CD4-positive, alpha-beta T cell (primary cell): Measurements from ENCODE around the gene AFDN. TPM values are rescaled to one million over a fixed set of nuclear protein-coding genes. Genes with fewer than 3 reads are reported as not detected.

Experiments
- ATAC-seq: fragments of 200-7000 bp; cut with Tn5 transposase; one replicate; pipeline ENCODE4 v1.10.0; 2022; ENCODE audit warnings: mild to moderate bottlenecking; ENCODE audit not compliant: poor library complexity
- CTCF ChIA-PET: fragments of 350-600 bp; sonication (Branson Sonifier 250); formaldehyde crosslinking; loops from one replicate; lab custom pipeline; 2021; ENCODE audit warnings: antibody characterized with exemption, inconsistent platforms; lab: Charles Lee
- POLR2A ChIA-PET: fragments of 350-600 bp; sonication (Branson Sonifier 250); formaldehyde crosslinking; loops from one replicate; lab custom pipeline; 2021; ENCODE audit warnings: antibody characterized with exemption, inconsistent platforms; lab: Charles Lee
- DNase-seq, 14 experiments: peaks; one replicate each; pipeline ENCODE4 v3.0.0-alpha.2; 2013 to 2020; ENCODE audit warnings: mixed read lengths in 2 of 14
- H3K27ac ChIP-seq, 2 donors: one replicate each; pipeline versions ENCODE4 v1.5.1 to v1.7.0; 2013; ENCODE audit warnings: low read length in 2 of 2, low read depth in 1 of 2, mild to moderate bottlenecking in 1 of 2
- H3K27me3 ChIP-seq, 2 experiments: 1 replicate in 1 of 2; 2 replicates in 1 of 2; pipeline versions ENCODE4 v1.6.1 to v1.7.0; 2013; ENCODE audit warnings: low read length in 2 of 2, control low read depth in 1 of 2, mild to moderate bottlenecking in 1 of 2, moderate library complexity in 1 of 2; ENCODE audit not compliant: insufficient read depth in 2 of 2, control insufficient read depth in 1 of 2
- H3K36me3 ChIP-seq: one replicate; pipeline ENCODE4 v1.6.1; 2013; ENCODE audit warnings: low read length, control low read depth; ENCODE audit not compliant: insufficient read depth
- H3K4me1 ChIP-seq: one replicate; pipeline ENCODE4 v1.6.1; 2013; ENCODE audit warnings: low read length, control low read depth; ENCODE audit not compliant: insufficient read depth
- H3K4me3 ChIP-seq: one replicate; pipeline ENCODE4 v1.5.1; 2013; ENCODE audit warnings: mild to moderate bottlenecking, low read length, moderate library complexity
- H3K9me3 ChIP-seq, 2 experiments: 1 replicate in 1 of 2; 2 replicates in 1 of 2; pipeline versions ENCODE4 v1.6.1 to v1.7.0; 2013; ENCODE audit warnings: low read length in 2 of 2, mild to moderate bottlenecking in 2 of 2, control low read depth in 1 of 2, moderate library complexity in 1 of 2; ENCODE audit not compliant: control insufficient read depth in 1 of 2, insufficient read depth in 1 of 2
- H3K27ac Mint-ChIP-seq: one replicate; pipeline ENCODE4 v1.8.0; 2020; ENCODE audit warnings: mixed read lengths
- H3K27me3 Mint-ChIP-seq: one replicate; pipeline ENCODE4 v1.8.0; 2021; ENCODE audit warnings: mixed read lengths
- H3K36me3 Mint-ChIP-seq: one replicate; pipeline ENCODE4 v1.8.0; 2021; ENCODE audit warnings: low read depth, mixed read lengths
- H3K4me1 Mint-ChIP-seq: one replicate; pipeline ENCODE4 v1.8.0; 2021; ENCODE audit warnings: low read depth, mixed read lengths
- H3K4me3 Mint-ChIP-seq: one replicate; pipeline ENCODE4 v1.8.0; 2020; ENCODE audit warnings: mild to moderate bottlenecking, mixed read lengths
- H3K9me3 Mint-ChIP-seq: one replicate; pipeline ENCODE4 v1.8.0; 2020; ENCODE audit warnings: mixed read lengths
- CTCF ChIP-seq: fragments of 200-600 bp; IDR thresholded peaks from one replicate; pipeline ENCODE4 v1.8.0; 2022; ENCODE audit warnings: antibody characterized with exemption, mild to moderate bottlenecking
- intact Hi-C, 2 experiments: fragments of 100-400 bp; cut with DNase I in 1 of 2; cut with micrococcal nuclease in 1 of 2; formaldehyde crosslinking; loops; one replicate each; pipeline versions ENCODE4 v1.15.1 to v1.9.0; 2023 to 2025; cut with DNase I, micrococcal nuclease
- total RNA-seq, 174 experiments: library from RNA in 2 of 174; stranded (reverse) in 2 of 174; gene quantifications; one replicate each; pipeline ENCODE4 v1.2.3 and lab custom pipeline; 2021 to 2026

AFDN gene
- total RNA-seq, 2 experiments from 2014 or later = 9.1 to 10.2 TPM

DNA sequence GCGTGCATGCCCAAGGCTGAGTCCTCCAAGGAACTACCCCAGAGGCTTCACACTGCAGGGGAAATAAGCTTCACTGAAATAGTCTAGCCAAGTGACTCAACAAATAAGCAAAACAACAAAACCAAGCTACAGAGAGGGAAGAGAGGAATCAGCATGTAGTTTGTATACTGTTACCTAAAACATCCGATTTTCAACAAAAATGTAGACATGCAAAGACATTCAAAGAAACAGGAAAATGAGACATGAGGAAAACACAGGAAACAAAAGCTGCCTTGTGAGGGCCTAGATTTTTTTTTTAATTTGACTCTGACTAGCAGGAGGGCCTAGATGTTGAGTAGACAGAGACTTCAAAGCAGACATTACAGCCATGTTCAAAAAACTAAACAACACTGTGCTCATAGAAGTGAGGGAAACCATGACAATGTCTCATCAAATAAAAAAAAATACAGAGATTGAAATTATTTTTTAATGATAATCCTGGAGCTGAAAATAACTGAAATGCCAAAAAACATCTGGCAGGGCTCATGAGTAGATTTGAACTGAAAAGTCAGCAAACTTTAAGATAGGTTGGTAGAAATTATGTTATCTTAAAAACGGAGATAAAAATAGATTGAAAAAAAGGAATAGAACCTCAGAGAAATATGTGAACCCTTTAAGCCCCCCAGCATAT, 154.3 kb downstream of the AFDN start:
- Histone ChIP-seq H3K4me1 (no peaks in the 10 kb centered on the region), H3K27me3 (no peaks in the 10 kb centered on the region), H3K27ac (no peak overlapping the region), H3K9me3 (peaks cover 0 to 11% of the 10 kb centered on the region in 2 experiments), H3K4me3 (no peak overlapping the region), H3K36me3 (no peaks in the 10 kb centered on the region)
- intact Hi-C loops = no loop called here
- POLR2A ChIA-PET = no interaction called here
- no peak overlapping the region for H3K27ac Mint-ChIP-seq
- CTCF ChIA-PET = no interaction called here
- no peaks in the 10 kb centered on the region for H3K9me3 Mint-ChIP-seq
- H3K4me3 Mint-ChIP-seq = no peak overlapping the region
- H3K36me3 Mint-ChIP-seq = no peaks in the 10 kb centered on the region
- ATAC-seq (no peak), DNase-seq (no peak)
- no peaks in the 10 kb centered on the region for H3K27me3 Mint-ChIP-seq
- no peaks in the 10 kb centered on the region for H3K4me1 Mint-ChIP-seq
- no peak for TF ChIP-seq CTCF

DNA sequence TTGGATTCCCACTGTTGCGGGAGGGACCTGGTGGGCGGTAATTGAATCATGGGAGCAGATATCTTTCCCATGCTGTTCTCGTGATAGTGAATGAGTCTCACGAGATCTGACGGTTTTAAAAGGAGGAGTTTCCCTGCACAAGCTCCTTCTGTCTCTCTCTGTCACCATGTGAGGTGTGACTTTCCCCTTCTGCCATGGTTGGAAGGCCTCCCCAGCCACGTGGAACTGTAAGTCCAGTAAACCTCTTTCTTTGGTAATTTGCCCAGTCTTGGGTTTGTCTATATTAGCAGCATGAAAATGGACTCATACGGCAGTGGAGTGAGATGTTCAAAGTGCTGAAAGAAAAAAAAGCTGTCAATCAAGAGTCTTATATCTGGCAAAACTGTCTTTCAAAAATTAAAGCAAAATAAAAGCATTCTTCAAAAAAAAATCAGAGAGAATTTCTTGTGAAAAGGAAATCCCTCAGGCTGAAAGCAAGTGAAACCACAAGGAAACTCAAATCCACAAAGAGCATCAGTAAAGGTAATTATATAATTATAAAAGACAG, 155.3 kb downstream of the AFDN start:
- no peak overlapping the region for H3K27ac ChIP-seq
- H3K27me3 ChIP-seq = no peaks in the 10 kb centered on the region
- H3K27ac Mint-ChIP-seq = no peak overlapping the region
- ATAC-seq (no peak), DNase-seq (no peak)
- no peak overlapping the region for H3K4me3 ChIP-seq
- no peaks in the 10 kb centered on the region for H3K27me3 Mint-ChIP-seq
- H3K4me1 Mint-ChIP-seq = no peaks in the 10 kb centered on the region
- H3K4me3 Mint-ChIP-seq = no peak overlapping the region
- no peaks in the 10 kb centered on the region for H3K4me1 ChIP-seq
- no peaks in the 10 kb centered on the region for H3K36me3 ChIP-seq
- no peaks in the 10 kb centered on the region for H3K36me3 Mint-ChIP-seq
- no peaks in the 10 kb centered on the region for H3K9me3 Mint-ChIP-seq
- peaks cover 0 to 12% of the 10 kb centered on the region in 2 experiments for H3K9me3 ChIP-seq
- intact Hi-C loops = no loop called here
- TF ChIP-seq CTCF = no peak
- ChIA-PET POLR2A (no interaction called here), CTCF (no interaction called here)

DNA sequence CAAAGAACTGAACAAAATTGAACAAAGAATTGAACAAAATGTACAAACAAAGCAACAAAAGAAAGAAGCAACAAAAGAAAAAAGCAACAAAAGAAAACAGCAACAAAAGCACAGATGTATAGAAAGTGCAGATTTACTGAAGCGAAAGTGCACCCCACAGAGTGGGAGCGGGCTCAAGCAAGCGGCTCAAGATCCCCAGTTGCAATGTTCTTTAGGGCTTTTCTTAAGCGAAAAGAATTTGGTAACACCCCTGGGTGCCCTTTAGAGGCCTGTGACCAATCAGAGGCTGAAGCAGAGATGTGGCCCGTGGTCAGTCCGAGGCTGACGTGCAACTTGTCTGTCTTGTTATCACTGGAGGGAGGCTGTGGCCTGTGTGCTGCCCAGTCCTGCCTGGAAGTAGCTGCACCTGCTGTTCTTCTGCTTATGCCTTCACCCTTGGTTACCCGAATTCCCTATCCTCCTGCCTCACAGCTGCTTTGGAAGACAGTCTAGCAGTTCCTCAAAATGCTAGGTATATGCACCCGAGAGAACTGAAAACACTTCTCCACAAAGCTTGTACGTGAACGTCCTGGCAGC, 157.5 kb downstream of the AFDN start:
- Mint-ChIP-seq H3K9me3 (no peaks in the 10 kb centered on the region), H3K27me3 (no peaks in the 10 kb centered on the region), H3K27ac (no peak overlapping the region), H3K36me3 (no peaks in the 10 kb centered on the region), H3K4me3 (no peak overlapping the region), H3K4me1 (no peaks in the 10 kb centered on the region)
- no peaks in the 10 kb centered on the region for H3K36me3 ChIP-seq
- no peak overlapping the region for H3K4me3 ChIP-seq
- TF ChIP-seq CTCF = no peak
- DNase-seq (no peak), ATAC-seq (no peak)
- no peak overlapping the region for H3K27ac ChIP-seq
- POLR2A ChIA-PET = no interaction called here
- CTCF ChIA-PET = no interaction called here
- H3K27me3 ChIP-seq = no peaks in the 10 kb centered on the region
- no peaks in the 10 kb centered on the region for H3K4me1 ChIP-seq
- intact Hi-C loops = no loop called here
- peaks cover 0 to 17% of the 10 kb centered on the region in 2 experiments for H3K9me3 ChIP-seq
